Measurements from ENCODE around the gene A2M. TPM values are rescaled to one million over a fixed set of nuclear protein-coding genes. Genes with fewer than 3 reads are reported as not detected.

The A2M gene
- total RNA-seq, 1 experiment from 2014 or later = not detected

- Histone ChIP-seq H3K4me2 (ENCODE audit: low read length) (no peak overlapping the region), H3K27me3 (ENCODE audit: low read length) (no peaks in the 10 kb centered on the region), H3K9me2 (replicated peaks; ENCODE audit: low read length) (no peaks in the 10 kb centered on the region), H3K9me3 (ENCODE audit: low read length) (no peaks in the 10 kb centered on the region), H2AFZ (ENCODE audit: low read length) (no peak overlapping the region), H4K20me1 (ENCODE audit: low read length) (no peaks in the 10 kb centered on the region), H3K4me3 (ENCODE audit: low read length) (no peak overlapping the region), H3F3A (ENCODE audit: low read length, unreplicated experiment) (no peaks in the 10 kb centered on the region), H3K27ac (ENCODE audit: low read length) (no peak overlapping the region), H3K4me1 (ENCODE audit: insufficient read depth, low read length) (no peaks in the 10 kb centered on the region), H3K9ac (ENCODE audit: low read length) (no peak overlapping the region), H3K79me2 (ENCODE audit: low read length) (no peaks in the 10 kb centered on the region), H3K36me3 (ENCODE audit: low read depth, low read length) (no peaks in the 10 kb centered on the region)
- ATAC-seq (no peak), DNase-seq (no peak)
- ChIA-PET POLR2A (ENCODE audit: unreplicated experiment) (no interaction called here), CTCF (no interaction called here)
- TF ChIP-seq EZH2 (IDR thresholded peaks at IDR 0.05; ENCODE audit: low read length, unreplicated experiment) (no peak), CTCF (conservative IDR thresholded peaks at IDR 0.05; ENCODE audit: low read depth, low read length) (no peak)
- no TSS peak for BruUV-seq (replicated peaks)
- intact Hi-C loops (cut with micrococcal nuclease) = no loop called here
These were observed 84.9 kb downstream of the A2M start for GRCh38 chr12:9030776-9031175.

GRCh38 chr12:9027161-9028059 is 88.3 kb downstream of the A2M start:
- Histone ChIP-seq H3K27ac (ENCODE audit: low read length) (no peak overlapping the region), H3K9me3 (ENCODE audit: low read length) (no peaks in the 10 kb centered on the region), H3K27me3 (ENCODE audit: low read length) (peaks cover 4% of the 10 kb centered on the region; the same call in 1 of the 2 replicates), H3K9ac (ENCODE audit: low read length) (no peak overlapping the region), H3K4me1 (ENCODE audit: insufficient read depth, low read length) (no peaks in the 10 kb centered on the region), H3K79me2 (ENCODE audit: low read length) (no peaks in the 10 kb centered on the region), H4K20me1 (ENCODE audit: low read length) (no peaks in the 10 kb centered on the region), H3K36me3 (ENCODE audit: low read depth, low read length) (no peaks in the 10 kb centered on the region), H3K4me2 (ENCODE audit: low read length) (no peak overlapping the region), H3K4me3 (ENCODE audit: low read length) (no peak overlapping the region), H3F3A (ENCODE audit: low read length, unreplicated experiment) (no peaks in the 10 kb centered on the region), H3K9me2 (replicated peaks; ENCODE audit: low read length) (no peaks in the 10 kb centered on the region), H2AFZ (ENCODE audit: low read length) (no peak overlapping the region)
- intact Hi-C loops (cut with micrococcal nuclease) = no loop called here
- no peak for TF ChIP-seq EZH2phosphoT487 (IDR thresholded peaks at IDR 0.05; ENCODE audit: borderline replicate concordance, low read length)
- no peak for TF ChIP-seq CTCF (conservative IDR thresholded peaks at IDR 0.05; ENCODE audit: low read depth, low read length)
- TF ChIP-seq EZH2 (IDR thresholded peaks at IDR 0.05; ENCODE audit: low read length, unreplicated experiment) = no peak
- ATAC-seq (no peak), DNase-seq (no peak)
- ChIA-PET POLR2A (ENCODE audit: unreplicated experiment) (no interaction called here), CTCF (no interaction called here)
- no TSS peak for BruUV-seq (replicated peaks)

GRCh38 chr12:9024512-9024911 is 91.2 kb downstream of the A2M start:
- peaks cover 4% of the 10 kb centered on the region; the same call in 1 of the 2 replicates for H3K27me3 ChIP-seq (ENCODE audit: low read length)
- no peaks in the 10 kb centered on the region for H3K4me1 ChIP-seq (ENCODE audit: insufficient read depth, low read length)
- TF ChIP-seq EZH2phosphoT487 (IDR thresholded peaks at IDR 0.05; ENCODE audit: borderline replicate concordance, low read length) = no peak
- no peak for TF ChIP-seq CTCF (conservative IDR thresholded peaks at IDR 0.05; ENCODE audit: low read depth, low read length)
- no peak for TF ChIP-seq EZH2 (IDR thresholded peaks at IDR 0.05; ENCODE audit: low read length, unreplicated experiment)
- no peaks in the 10 kb centered on the region for H3F3A ChIP-seq (ENCODE audit: low read length, unreplicated experiment)
- intact Hi-C loops (cut with micrococcal nuclease) = no loop called here
- H3K36me3 ChIP-seq (ENCODE audit: low read depth, low read length) = no peaks in the 10 kb centered on the region
- no peaks in the 10 kb centered on the region for H3K9me2 ChIP-seq (replicated peaks; ENCODE audit: low read length)
- H3K4me2 ChIP-seq (ENCODE audit: low read length) = no peak overlapping the region
- CTCF ChIA-PET = no interaction called here
- no peak for ATAC-seq
- H2AFZ ChIP-seq (ENCODE audit: low read length) = no peak overlapping the region
- H3K27ac ChIP-seq (ENCODE audit: low read length) = no peak overlapping the region
- H3K4me3 ChIP-seq (ENCODE audit: low read length) = no peak overlapping the region
- no peaks in the 10 kb centered on the region for H3K79me2 ChIP-seq (ENCODE audit: low read length)
- H3K9ac ChIP-seq (ENCODE audit: low read length) = no peak overlapping the region
- POLR2A ChIA-PET (ENCODE audit: unreplicated experiment) = no interaction called here
- no peak for DNase-seq
- no peaks in the 10 kb centered on the region for H3K9me3 ChIP-seq (ENCODE audit: low read length)
- H4K20me1 ChIP-seq (ENCODE audit: low read length) = no peaks in the 10 kb centered on the region
- no TSS peak for BruUV-seq (replicated peaks)

Measured in PC-3 (cell line).